GM12875 (cell line): ENCODE results near the gene CMTM2.
"Not testable (repeated sequence)": the region's sequence is repeated elsewhere in the genome, so short reads cannot be mapped to it uniquely, and the experiment has no call there.

Experiments
- H3K4me3 ChIP-seq: one replicate; pipeline ENCODE4 v1.5.1; 2011; ENCODE audit warnings: low read depth, low read length, control low read depth
- CTCF ChIP-seq: IDR thresholded peaks from 2 replicates; pipeline ENCODE4 v1.5.1; 2011; ENCODE audit warnings: low read depth, mild to moderate bottlenecking, control low read depth, inconsistent platforms, low read length, moderate library complexity, borderline replicate concordance; ENCODE audit not compliant: insufficient read depth

The CMTM2 gene

GRCh38 chr16:66623755-66624154, 44.5 kb downstream of the CMTM2 start:
- no peak overlapping the region for H3K4me3 ChIP-seq
- TF ChIP-seq CTCF = no peak

GRCh38 chr16:66627611-66628378, 48.5 kb downstream of the CMTM2 start:
- H3K4me3 ChIP-seq = not testable (repeated sequence)

- TF ChIP-seq CTCF = no peak
- no peak overlapping the region for H3K4me3 ChIP-seq
These were observed 50.6 kb downstream of the CMTM2 start for GRCh38 chr16:66629856-66630255.

GRCh38 chr16:66630561-66631260, 51.4 kb downstream of the CMTM2 start:
- not testable (repeated sequence) for H3K4me3 ChIP-seq

- not testable (repeated sequence) for H3K4me3 ChIP-seq
These were observed 52.3 kb downstream of the CMTM2 start for GRCh38 chr16:66631558-66631957.

- TF ChIP-seq CTCF = no peak
- no peak overlapping the region for H3K4me3 ChIP-seq
These were observed 55.4 kb downstream of the CMTM2 start for GRCh38 chr16:66634527-66635196.

GRCh38 chr16:66635406-66635805, 56.1 kb downstream of the CMTM2 start:
- TF ChIP-seq CTCF = no peak
- no peak overlapping the region for H3K4me3 ChIP-seq

- TF ChIP-seq CTCF = no peak
- no peak overlapping the region for H3K4me3 ChIP-seq
These were observed 56.9 kb downstream of the CMTM2 start for GRCh38 chr16:66636199-66636598.
